GM23248 (cell line): ENCODE measurements around the gene BRWD1.

Experiments used
- EZH2 ChIP-seq: fragments of 200-600 bp; sonication (generic); IDR thresholded peaks from 2 replicates; pipeline ENCODE4 v1.6.1; 2018; ENCODE audit warnings: antibody characterized with exemption, mild to moderate bottlenecking; ENCODE audit not compliant: insufficient read depth, poor library complexity, severe bottlenecking
- EZH2phosphoT487 ChIP-seq: fragments of 200-600 bp; sonication (generic); IDR thresholded peaks from 2 replicates; pipeline ENCODE4 v1.6.1; 2018; ENCODE audit warnings: antibody characterized with exemption, moderate library complexity, mild to moderate bottlenecking, low read depth; ENCODE audit not compliant: insufficient read depth

DNA sequence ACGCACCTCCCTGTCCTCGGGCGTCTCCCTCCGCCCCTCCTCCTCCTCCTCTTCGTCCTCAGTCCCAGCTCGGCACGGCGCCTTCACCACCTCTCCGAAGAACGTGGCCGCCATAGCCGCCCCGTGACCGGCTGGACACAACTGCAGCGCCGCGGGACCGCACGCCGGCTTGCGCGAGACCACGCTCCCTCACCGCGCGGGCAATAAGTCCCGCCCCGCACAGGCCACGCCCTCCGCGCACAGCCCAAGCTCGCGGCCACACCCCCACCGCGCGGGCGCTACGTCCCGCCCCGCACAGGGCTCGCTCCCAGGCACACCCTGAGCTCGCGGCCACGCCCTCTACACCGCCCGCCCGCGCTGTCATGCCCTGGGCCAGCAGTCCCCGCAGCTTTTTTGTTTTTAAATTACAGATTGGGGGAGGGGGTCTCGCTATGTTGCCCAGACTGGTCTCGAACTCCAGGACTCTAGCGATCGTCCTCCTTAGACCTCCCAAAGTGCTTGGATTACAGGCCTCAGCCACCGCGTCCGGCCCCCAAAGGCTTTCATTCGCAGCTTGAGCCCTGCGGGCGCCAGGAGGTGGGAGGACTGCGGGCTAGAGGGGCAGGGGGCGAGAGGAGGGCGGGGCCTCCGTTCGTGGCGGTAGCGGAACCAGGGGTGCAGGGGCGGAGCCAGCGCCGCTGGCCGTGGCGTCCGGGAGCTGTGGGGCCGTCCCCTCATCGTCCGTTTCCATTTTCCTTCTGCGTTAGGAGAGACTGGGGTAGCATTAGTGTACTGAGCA, 130.0 kb downstream of the BRWD1 start, which contains the start of gene PSMG1:
- no peak for TF ChIP-seq EZH2
- TF ChIP-seq EZH2phosphoT487, result no peak
